OCI-LY1 (cell line): Measurements from ENCODE around the gene MTSS2.

Source experiments
- H2AFZ ChIP-seq: fragments of 200-600 bp; sonication (generic), shearing (Covaris generic); 2 replicates; pipeline ENCODE4 v1.6.0; 2014; ENCODE audit warnings: antibody characterized with exemption, mild to moderate bottlenecking, low read length
- H3F3A ChIP-seq: fragments of 200-600 bp; sonication (generic), shearing (Covaris generic); 2 replicates; pipeline ENCODE4 v1.6.0; 2014; ENCODE audit warnings: mild to moderate bottlenecking, antibody characterized with exemption, low read length, moderate library complexity; ENCODE audit not compliant: insufficient read depth
- H3K27ac ChIP-seq: fragments of 200-600 bp; sonication (generic); 2 replicates; pipeline ENCODE4 v1.5.1; 2014; ENCODE audit warnings: low read length, mixed run types, mild to moderate bottlenecking, low read depth; ENCODE audit not compliant: poor library complexity, severe bottlenecking
- H3K27me3 ChIP-seq: fragments of 200-600 bp; sonication (generic); 2 replicates; pipeline ENCODE4 v1.6.0; 2014; ENCODE audit warnings: antibody characterized with exemption, mild to moderate bottlenecking, low read length, moderate library complexity; ENCODE audit not compliant: insufficient read depth
- H3K36me3 ChIP-seq: fragments of 200-600 bp; sonication (generic); 2 replicates; pipeline ENCODE4 v1.6.1; 2014; ENCODE audit warnings: mild to moderate bottlenecking, antibody characterized with exemption, low read length, moderate library complexity, mixed read lengths; ENCODE audit not compliant: insufficient read depth
- H3K4me1 ChIP-seq: fragments of 200-600 bp; sonication (generic); 2 replicates; pipeline ENCODE4 v1.5.1; 2014; ENCODE audit warnings: mild to moderate bottlenecking, low read length, moderate library complexity; ENCODE audit not compliant: insufficient read depth, severe bottlenecking
- H3K4me2 ChIP-seq: fragments of 200-600 bp; sonication (generic), shearing (Covaris generic); 2 replicates; pipeline ENCODE4 v1.6.1; 2014; ENCODE audit warnings: low read length
- H3K4me3 ChIP-seq: fragments of 200-600 bp; sonication (generic); 2 replicates; pipeline ENCODE4 v1.5.1; 2014; ENCODE audit warnings: low read length, low read depth, mild to moderate bottlenecking, mixed read lengths; ENCODE audit not compliant: poor library complexity, severe bottlenecking
- H3K79me2 ChIP-seq: fragments of 200-600 bp; shearing (Covaris generic); 2 replicates; pipeline ENCODE4 v1.6.1; 2016; ENCODE audit warnings: mixed run types, low read length, mixed read lengths; ENCODE audit not compliant: insufficient read depth
- H3K9ac ChIP-seq: fragments of 200-600 bp; sonication (generic), shearing (Covaris generic); 2 replicates; pipeline ENCODE4 v1.6.1; 2014; ENCODE audit warnings: mild to moderate bottlenecking, low read length, mixed read lengths
- H3K9me2 ChIP-seq: fragments of 200-600 bp; sonication (generic), shearing (Covaris generic); 2 replicates; pipeline ENCODE4 v1.6.1; 2014; ENCODE audit warnings: low read depth, mild to moderate bottlenecking, low read length, mixed read lengths
- H3K9me3 ChIP-seq: fragments of 200-600 bp; shearing (Covaris generic); 2 replicates; pipeline ENCODE4 v1.6.1; 2014; ENCODE audit warnings: low read length, mixed read lengths
- H4K20me1 ChIP-seq: fragments of 200-600 bp; sonication (generic), shearing (Covaris generic); 2 replicates; pipeline ENCODE4 v1.6.0; 2016; ENCODE audit warnings: mild to moderate bottlenecking, low read length; ENCODE audit not compliant: insufficient read depth
- CTCF ChIP-seq: fragments of 200-600 bp; sonication (generic), shearing (Covaris generic); IDR thresholded peaks from 2 replicates; pipeline ENCODE4 v1.5.1; 2017; ENCODE audit warnings: mild to moderate bottlenecking, antibody characterized with exemption, low read length, moderate library complexity, mixed read lengths
- EZH2 ChIP-seq: fragments of 200-600 bp; sonication (generic), shearing (Covaris generic); IDR thresholded peaks from 2 replicates; pipeline ENCODE4 v1.8.0; 2017; ENCODE audit warnings: borderline replicate concordance, mixed run types, mild to moderate bottlenecking, antibody characterized with exemption, low read length, moderate library complexity, mixed read lengths

Gene MTSS2

DNA sequence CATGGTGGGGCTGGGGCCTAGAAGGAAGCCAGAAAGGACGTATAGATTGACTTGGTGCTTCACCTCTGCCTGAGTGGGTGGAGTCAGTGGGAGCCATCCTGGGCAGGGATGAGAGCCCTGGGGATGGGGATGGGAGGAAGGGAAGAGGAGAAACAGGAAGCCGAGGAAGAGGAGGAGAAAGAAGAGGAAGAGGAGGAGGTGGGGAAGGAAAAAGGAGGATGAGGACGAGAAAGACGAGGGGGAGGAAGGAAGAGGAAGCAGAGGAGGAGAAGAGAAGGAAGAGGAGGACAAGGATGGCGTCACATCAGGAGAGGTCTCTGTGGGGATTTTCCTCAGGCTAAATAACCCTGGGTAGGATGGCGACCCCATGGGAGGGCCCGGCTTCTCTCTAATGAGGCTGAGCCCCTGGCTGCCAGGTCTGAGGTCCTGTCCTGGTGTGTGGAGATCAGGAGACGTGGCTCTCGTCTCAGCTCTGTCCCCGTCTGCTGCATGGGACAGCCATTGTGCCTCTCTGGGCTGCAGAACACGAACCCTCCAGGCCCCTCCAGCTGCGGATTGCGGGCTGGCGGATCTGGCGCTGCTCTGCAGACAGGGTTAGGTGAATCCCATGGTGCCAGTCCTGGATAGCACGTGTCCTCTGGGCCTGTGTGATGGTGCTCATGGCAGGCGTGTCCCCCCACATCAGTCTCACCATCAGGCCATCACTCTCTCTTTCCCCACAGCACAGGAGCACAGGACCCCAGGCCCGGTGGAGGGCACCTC lies 35.5 kb upstream of the MTSS2 start:
- Histone ChIP-seq H3K9me3 (no peaks in the 10 kb centered on the region), H3K27me3 (no peaks in the 10 kb centered on the region), H3K27ac (no peak overlapping the region), H3K9me2 (no peaks in the 10 kb centered on the region), H3K79me2 (no peaks in the 10 kb centered on the region), H3K4me2 (no peak overlapping the region), H3K4me3 (no peak overlapping the region), H3K4me1 (no peaks in the 10 kb centered on the region), H3K36me3 (peaks cover 12% of the 10 kb centered on the region; the same call in 1 of the 2 replicates), H3K9ac (no peak overlapping the region), H3F3A (no peaks in the 10 kb centered on the region), H4K20me1 (no peaks in the 10 kb centered on the region), H2AFZ (no peak overlapping the region)
- TF ChIP-seq EZH2: no peak
- no peak for TF ChIP-seq CTCF

- H3K27me3 ChIP-seq: no peaks in the 10 kb centered on the region
- peaks cover 12% of the 10 kb centered on the region; the same call in 1 of the 2 replicates for H3K36me3 ChIP-seq
- no peaks in the 10 kb centered on the region for H3F3A ChIP-seq
- H2AFZ ChIP-seq: no peak overlapping the region
- H3K27ac ChIP-seq: no peak overlapping the region
- no peaks in the 10 kb centered on the region for H4K20me1 ChIP-seq
- no peaks in the 10 kb centered on the region for H3K9me3 ChIP-seq
- TF ChIP-seq CTCF: no peak
- TF ChIP-seq EZH2: no peak
- H3K9ac ChIP-seq: no peak overlapping the region
- no peak overlapping the region for H3K4me2 ChIP-seq
- no peaks in the 10 kb centered on the region for H3K79me2 ChIP-seq
- no peaks in the 10 kb centered on the region for H3K4me1 ChIP-seq
- H3K9me2 ChIP-seq: no peaks in the 10 kb centered on the region
- no peak overlapping the region for H3K4me3 ChIP-seq
Observed at GRCh38 chr16:70720425-70721201, 34.8 kb upstream of the MTSS2 start.

DNA sequence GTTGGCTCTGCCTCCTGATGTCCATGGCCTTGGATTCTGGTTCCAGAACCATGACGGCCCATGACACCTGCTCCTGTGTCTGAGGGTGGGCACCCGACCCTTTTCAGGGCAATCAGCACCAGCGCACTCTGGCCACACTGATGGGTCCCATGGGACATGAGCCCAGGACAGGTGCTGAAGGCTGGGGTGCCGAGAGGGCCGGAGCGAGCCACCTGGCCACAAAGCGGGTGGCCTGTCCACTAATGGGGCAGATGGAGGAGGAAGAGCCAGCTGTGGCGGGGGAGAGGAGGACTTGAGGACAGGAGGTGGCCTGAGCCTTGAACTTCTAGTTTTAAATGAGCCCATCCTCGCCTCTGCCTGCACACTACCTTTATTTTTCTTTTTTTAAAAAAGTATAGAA lies 31.2 kb upstream of the MTSS2 start:
- no peaks in the 10 kb centered on the region for H3K9me2 ChIP-seq
- H3K27ac ChIP-seq: no peak overlapping the region
- H3K9ac ChIP-seq: no peak overlapping the region
- no peaks in the 10 kb centered on the region for H3K79me2 ChIP-seq
- H3K4me2 ChIP-seq: no peak overlapping the region
- H3K36me3 ChIP-seq: peaks cover 12% of the 10 kb centered on the region; the same call in 1 of the 2 replicates
- H4K20me1 ChIP-seq: no peaks in the 10 kb centered on the region
- H2AFZ ChIP-seq: no peak overlapping the region
- no peaks in the 10 kb centered on the region for H3F3A ChIP-seq
- no peaks in the 10 kb centered on the region for H3K9me3 ChIP-seq
- no peaks in the 10 kb centered on the region for H3K27me3 ChIP-seq
- H3K4me3 ChIP-seq: no peak overlapping the region
- TF ChIP-seq EZH2: no peak
- no peak for TF ChIP-seq CTCF
- no peaks in the 10 kb centered on the region for H3K4me1 ChIP-seq
